Activated T-helper 1 cell treated with Interleukin-2 at 50 U/mL for 16 hours (primary cell): Measurements from ENCODE around the gene SLC25A14.

Experiments used
- DNase-seq: peaks from one replicate; pipeline ENCODE4 v3.0.0-alpha.2; 2020; ENCODE audit warnings: low read depth

The SLC25A14 gene

DNA sequence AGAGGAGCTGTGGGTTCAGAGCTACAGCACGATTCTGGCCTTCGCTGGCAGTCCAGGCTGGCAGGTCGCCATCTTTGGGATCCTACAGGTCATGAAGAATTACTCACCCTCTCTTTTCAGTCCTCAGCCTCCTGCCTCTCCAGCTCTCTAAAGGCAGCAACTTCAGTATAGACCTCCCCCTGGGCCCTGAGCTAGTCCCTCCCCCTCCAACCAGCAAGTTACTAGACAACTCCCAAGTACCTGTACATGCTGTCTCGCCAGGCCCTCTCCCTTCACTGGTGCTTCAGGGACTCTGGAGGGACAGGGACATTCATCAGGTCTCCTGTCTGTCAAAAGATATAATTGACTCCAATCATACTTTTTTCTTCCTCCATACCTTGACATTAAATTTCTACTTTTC is 45.8 kb downstream of the SLC25A14 start, which contains the start of gene GPR119:
TSS of gene GPR119 (minus strand) at position 155 of the 400 bp plus-strand sequence. CDS start 227 bp downstream, outside the sequence.
- DNase-seq, result no peak

DNA sequence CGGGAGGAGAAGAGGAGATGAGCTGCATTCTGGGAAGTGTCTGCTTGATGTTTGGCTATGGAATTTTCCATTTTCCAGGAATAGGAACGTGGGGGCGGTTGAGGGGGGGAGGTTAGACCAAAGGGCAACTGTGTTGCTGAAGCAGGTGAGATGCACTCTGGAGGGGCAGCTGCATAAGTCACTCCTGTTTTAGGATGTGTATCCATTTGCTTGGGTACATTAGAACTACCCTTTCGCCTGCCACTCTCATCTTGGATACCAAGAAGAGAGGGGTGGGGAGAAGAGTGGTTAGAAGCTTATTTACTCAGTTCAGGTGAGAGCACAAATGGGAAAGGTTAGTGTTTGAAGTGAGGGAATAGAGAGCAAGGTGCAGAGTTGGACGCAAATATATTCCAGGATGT is 46.7 kb downstream of the SLC25A14 start:
- DNase-seq, result no peak

DNA sequence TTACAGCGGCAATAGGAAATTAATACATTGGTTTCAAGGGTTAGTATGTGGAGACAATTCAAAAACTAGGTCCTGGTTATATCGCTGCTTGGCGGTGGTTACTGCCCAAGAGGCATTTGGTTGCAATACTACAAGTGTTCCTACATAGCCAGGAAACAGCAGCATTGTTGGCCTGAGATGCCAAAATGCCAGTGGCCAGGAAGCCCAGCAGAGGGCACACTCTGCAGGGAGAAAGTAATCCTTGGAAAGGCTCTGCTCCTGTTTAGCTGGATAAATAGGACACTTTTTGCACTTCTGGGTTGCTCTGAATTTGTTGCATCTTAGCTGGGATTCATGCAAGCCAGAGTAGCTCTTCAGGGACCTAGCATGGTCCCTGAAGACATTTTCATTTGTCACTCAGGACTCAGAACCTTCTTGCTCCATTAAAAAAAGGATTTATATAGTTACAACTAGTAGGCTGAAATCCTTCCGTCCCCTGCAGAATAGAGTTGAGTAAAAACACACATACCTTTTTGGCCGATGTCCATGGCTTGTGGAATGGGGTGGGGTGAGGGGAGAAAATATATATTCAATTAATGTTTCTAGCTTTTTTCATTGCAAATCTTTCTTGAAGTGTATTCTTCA is 53.8 kb downstream of the SLC25A14 start:
- no peak for DNase-seq

DNA sequence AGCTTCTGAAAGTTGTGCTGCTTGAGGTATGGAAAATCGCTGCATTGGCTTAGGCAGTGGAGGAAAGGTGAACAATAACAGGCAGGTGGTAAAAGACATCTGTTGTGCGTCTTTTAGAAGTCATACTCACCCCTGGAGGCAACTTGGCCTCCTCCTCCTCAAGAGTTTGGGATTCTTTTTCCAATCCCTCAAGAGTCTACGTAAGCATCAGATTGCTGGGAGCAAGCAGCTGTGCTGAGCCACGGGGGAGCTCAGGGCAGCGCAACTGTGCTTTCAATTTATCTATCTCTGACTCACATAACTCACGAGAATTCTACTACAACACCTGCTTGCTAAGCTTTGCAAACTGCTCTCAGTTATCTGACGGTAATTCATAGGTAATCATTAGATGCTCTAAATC is 55.6 kb downstream of the SLC25A14 start:
- DNase-seq, result no peak

DNA sequence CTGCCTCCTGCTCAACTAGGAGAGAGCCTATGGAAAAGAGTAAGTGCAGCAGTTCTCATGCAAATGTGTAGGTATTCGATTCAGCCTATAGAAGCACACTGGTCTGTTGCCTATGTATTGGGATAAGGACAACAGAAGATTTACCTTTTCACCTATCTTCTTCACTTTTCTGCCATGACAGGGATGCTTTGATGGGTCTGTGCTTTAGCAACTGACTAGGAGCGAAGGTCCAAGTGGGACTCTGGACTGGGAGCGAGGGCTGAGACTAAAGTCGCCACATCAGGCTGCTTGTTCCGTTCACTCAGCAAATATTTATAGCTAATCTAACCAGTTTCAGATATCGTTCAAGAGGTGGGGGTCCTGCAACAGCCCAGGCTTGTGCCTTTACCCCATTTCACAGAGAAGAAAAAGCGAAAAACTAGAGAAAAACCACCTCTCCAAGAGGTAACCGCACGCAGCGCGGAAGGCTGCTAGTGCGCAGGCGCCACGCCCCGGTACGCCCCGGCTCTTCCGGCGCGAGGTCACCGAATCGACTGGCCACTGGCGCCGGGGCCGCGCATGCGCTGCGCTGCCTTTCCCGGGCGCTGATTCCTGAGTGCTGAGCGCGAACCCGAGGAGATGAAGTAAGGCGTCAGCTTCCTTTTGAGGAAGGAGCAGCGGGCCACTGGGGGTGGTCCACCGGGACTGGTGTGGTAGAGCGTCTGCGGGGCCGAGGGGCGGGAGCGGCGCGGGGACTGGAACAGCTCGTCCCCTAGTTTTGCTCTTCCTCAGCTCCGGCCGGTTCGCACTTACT is 61.9 kb downstream of the SLC25A14 start, which contains the start of gene RBMX2:
TSS of gene RBMX2 (plus strand) at position 573 of the 793 bp plus-strand sequence. CDS start at position 619, 46 bp downstream.
- DNase-seq, result peak; percentile 57

DNA sequence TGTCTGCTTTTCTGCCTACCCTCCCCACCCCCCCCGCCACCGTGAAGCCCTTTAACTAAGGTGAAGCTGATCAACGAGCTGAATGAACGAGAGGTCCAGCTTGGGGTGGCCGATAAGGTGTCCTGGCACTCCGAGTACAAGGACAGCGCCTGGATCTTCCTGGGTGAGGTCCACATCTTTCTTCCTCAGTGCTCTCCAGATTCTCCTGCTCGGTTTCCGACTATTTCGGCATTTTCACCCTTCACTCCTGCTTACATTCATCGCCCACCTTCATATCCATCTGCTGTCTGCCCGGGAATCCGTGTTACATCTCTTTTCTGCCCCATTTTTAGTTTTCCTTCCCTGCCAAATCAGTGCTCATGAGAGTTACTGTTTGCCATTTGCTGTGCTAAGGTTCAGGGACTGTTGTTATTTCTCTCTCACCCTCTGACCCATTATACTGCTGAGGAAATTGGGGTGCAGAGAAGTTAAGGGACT is 62.5 kb downstream of the SLC25A14 start:
- no peak for DNase-seq

DNA sequence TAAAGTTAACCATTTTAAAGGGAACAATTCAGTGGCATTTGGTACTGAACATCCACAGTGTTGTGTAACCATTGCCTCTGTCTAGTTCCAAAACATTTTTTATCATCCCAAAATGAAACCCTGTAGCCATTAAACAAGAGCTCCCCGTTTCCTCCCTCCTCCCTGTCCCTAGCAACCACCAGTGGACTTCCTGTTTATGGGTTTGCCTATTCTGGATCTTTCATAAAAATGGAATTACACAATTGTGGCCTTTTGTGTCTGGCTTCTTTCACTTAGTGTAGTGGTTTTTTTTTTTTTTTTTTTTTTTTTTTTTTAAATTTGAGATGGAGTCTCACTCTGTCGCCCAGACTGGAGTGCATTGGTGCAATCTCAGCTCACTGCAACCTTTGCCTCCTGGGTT is 73.7 kb downstream of the SLC25A14 start:
- DNase-seq, result no peak

DNA sequence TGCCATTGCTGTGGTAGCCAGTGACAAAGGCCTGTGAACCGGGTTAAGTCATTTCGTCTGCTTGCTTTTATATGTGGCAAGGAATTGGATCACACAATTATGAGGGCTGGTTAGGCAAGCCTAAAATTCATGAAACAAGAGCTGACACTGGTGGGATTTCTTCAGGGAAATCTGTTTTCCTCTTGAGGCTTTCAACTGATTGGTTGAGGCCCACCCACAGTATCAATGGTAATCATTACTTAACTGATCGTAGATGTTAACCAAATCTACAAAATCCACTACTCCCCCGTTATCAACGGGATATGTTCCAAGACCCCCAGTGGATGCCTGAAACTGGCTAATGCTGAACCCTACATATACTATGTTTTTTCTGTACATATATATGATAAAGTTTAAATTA is 75.1 kb downstream of the SLC25A14 start:
- no peak for DNase-seq

DNA sequence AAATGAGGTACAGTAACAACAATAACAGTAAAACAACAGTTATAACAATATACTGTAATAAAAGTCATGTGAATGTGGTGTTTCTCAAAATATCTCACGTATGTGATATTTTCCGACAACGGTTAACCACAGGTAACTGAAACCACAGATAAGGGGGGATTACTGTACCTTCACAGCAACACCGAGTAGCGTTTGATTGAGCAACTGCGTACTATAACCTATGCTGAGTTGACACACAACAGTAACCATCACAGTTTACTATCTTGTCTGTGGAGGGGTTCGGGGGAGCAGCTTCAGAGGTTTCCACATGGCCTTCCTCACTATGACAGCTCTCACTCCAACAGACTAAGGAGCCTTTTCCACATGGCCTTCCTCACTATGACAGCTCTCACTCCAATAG is 75.5 kb downstream of the SLC25A14 start:
- DNase-seq, result no peak

DNA sequence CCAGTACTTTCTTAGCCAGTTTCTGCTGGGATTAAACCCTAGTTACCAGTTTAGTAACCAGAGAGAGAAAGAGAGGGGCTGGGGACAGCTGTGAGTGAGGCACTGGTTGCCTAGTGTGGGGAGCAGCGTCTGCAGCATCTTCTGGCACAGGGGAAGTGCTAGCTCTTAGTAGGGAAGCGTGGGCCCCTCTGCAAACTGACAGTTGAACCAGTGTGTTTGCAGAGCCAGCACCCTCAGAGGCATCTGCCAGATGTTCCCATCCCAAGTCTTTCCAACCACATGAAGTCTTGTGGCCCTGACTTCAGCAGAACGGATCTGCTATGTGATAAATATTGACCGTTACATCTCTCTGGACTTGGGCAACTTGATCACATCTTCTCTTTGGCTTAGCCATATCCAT is 77.1 kb downstream of the SLC25A14 start:
- DNase-seq, result no peak

DNA sequence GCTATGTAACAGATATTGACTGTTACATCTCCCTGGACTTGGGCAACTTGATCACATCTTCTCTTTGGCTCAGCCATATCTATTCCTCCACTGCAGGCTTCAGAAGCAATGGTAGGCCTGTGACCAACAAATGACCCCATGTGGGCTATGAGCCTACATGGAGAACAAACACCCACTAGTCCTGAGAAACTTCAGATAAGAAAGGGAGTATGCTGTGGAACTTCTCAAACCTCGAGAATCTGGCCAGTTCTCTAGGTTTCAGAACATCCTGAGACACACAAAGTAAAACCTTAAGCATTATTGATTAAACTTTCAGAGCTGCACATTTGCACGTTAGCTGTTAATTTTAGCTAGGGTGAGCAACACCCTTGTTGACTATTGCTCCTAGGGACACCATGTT is 78.3 kb downstream of the SLC25A14 start:
- no peak for DNase-seq

DNA sequence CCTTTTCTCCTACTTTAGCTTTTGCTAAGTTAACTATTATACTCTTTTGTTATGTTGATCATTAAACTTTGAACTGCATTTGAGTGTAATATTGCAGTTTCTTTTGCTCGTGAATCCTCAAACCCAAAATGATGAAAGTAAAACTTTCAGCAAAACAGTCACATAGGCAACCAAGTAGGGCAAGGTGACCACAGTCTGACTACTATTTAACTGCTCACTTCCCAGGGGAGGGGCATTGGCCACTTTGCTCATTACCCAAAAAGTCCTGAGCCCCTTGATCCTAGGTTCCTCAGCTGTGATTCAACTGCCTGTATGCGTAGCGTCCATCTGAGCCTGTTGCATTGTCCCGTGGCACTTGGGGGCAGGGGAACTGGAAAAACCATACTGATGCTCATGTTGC is 79.0 kb downstream of the SLC25A14 start:
- no peak for DNase-seq

DNA sequence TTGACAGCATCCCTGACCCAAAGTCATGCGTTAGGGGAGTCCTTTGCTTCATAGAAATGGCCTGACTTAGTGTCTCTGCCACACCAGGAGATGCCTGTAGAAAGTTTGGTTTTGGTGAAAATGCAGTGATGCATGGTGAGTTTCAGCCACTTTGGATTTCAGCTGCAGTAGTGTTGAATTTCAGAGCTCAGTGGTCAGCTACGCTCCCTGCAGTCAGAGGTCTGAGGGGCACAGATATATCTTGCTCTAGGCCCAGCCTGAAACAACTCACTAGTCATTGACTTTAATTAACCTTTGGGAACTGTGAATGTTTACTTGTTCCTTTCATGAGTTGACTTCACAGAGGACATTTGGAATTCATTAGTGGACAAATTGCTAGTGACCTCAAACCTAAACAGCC is 79.5 kb downstream of the SLC25A14 start:
- DNase-seq, result no peak
